ENCODE measurements around the gene RNF126. TPM values are rescaled to one million over a fixed set of nuclear protein-coding genes. Genes with fewer than 3 reads are reported as not detected.
A peak's percentile ranks its signal among the peaks of the same experiment; 100 is the strongest.

RNF126 gene
- polyA plus RNA-seq, 1 donor = 21.5 TPM

GRCh38 chr19:664913-665443, 2.0 kb upstream of the RNF126 start:
- peak; percentile 80 for DNase-seq

GRCh38 chr19:663682-664117, 686 bp upstream of the RNF126 start:
- no peak for DNase-seq

GRCh38 chr19:662207-662961, 630 bp downstream of the RNF126 start:
- no peak for DNase-seq

- no peak for DNase-seq
Measured at GRCh38 chr19:661427-662196, 1.4 kb downstream of the RNF126 start.

GRCh38 chr19:660793-661426, 2.1 kb downstream of the RNF126 start:
- no peak for DNase-seq

GRCh38 chr19:658916-659839, 3.8 kb downstream of the RNF126 start:
- DNase-seq = no peak

- no peak for DNase-seq
Measured at GRCh38 chr19:658059-658839, 4.8 kb downstream of the RNF126 start.

- DNase-seq = no peak
Measured at GRCh38 chr19:657611-658010, 5.4 kb downstream of the RNF126 start.

- no peak for DNase-seq
Measured at GRCh38 chr19:656751-657559, 6.1 kb downstream of the RNF126 start.

- no peak for DNase-seq
Measured at GRCh38 chr19:655691-656090, 7.3 kb downstream of the RNF126 start.

GRCh38 chr19:653425-653824, 9.6 kb downstream of the RNF126 start:
- DNase-seq = no peak

GRCh38 chr19:652467-653389, 10.3 kb downstream of the RNF126 start:
- no peak for DNase-seq

- DNase-seq = no peak
Measured at GRCh38 chr19:651991-652390, 11.0 kb downstream of the RNF126 start.

- DNase-seq = no peak
Measured at GRCh38 chr19:651114-651818, 11.7 kb downstream of the RNF126 start.

GRCh38 chr19:650121-650520, 12.9 kb downstream of the RNF126 start:
- DNase-seq = no peak

GRCh38 chr19:648904-649801, 13.9 kb downstream of the RNF126 start:
- no peak for DNase-seq

- DNase-seq = no peak
Measured at GRCh38 chr19:648305-648704, 14.7 kb downstream of the RNF126 start.
